Osteoblast (primary cell): ENCODE data around the gene ZNF654. TPM values are rescaled to one million over a fixed set of nuclear protein-coding genes. Genes with fewer than 3 reads are reported as not detected.

Experiments
- DNase-seq: peaks from one replicate; pipeline ENCODE4 v3.0.0; 2011; ENCODE audit warnings: low spot score, mixed read lengths; ENCODE audit not compliant: insufficient read length; ENCODE audit errors: missing footprints
- H2AFZ ChIP-seq: 2 replicates; pipeline ENCODE4 v1.6.0; 2011; ENCODE audit warnings: mild to moderate bottlenecking, low read length
- H3K27ac ChIP-seq: 2 replicates; pipeline ENCODE4 v1.5.1; 2011; ENCODE audit warnings: mild to moderate bottlenecking, low read depth, low read length, moderate library complexity
- H3K27me3 ChIP-seq: 2 replicates; pipeline ENCODE4 v1.6.0; 2012; ENCODE audit warnings: mild to moderate bottlenecking, control low read depth, inconsistent platforms, low read length, moderate library complexity; ENCODE audit not compliant: insufficient read depth
- H3K36me3 ChIP-seq: 2 replicates; pipeline ENCODE4 v1.5.1; 2011; ENCODE audit warnings: mild to moderate bottlenecking, low read length, control low read depth, moderate library complexity; ENCODE audit not compliant: insufficient read depth
- H3K4me1 ChIP-seq: 2 replicates; pipeline ENCODE4 v1.5.1; 2011; ENCODE audit warnings: mild to moderate bottlenecking, low read length, control low read depth, moderate library complexity; ENCODE audit not compliant: insufficient read depth
- H3K4me2 ChIP-seq: 2 replicates; pipeline ENCODE4 v1.6.0; 2011; ENCODE audit warnings: mild to moderate bottlenecking, low read length; ENCODE audit not compliant: insufficient read depth
- H3K4me3 ChIP-seq: fragments of 200-600 bp; sonication (generic); 3 replicates; pipeline ENCODE4 v1.5.1; 2012; ENCODE audit warnings: mild to moderate bottlenecking, low read length, inconsistent platforms; ENCODE audit not compliant: insufficient read depth
- H3K79me2 ChIP-seq: 2 replicates; pipeline ENCODE4 v1.6.0; 2012; ENCODE audit warnings: mild to moderate bottlenecking, low read length, control low read depth, inconsistent platforms; ENCODE audit not compliant: insufficient read depth
- H3K9me3 ChIP-seq: 2 replicates; pipeline ENCODE4 v1.5.1; 2011; ENCODE audit warnings: low read depth, low read length, control low read depth
- H4K20me1 ChIP-seq: 2 replicates; pipeline ENCODE4 v1.6.0; 2012; ENCODE audit warnings: mild to moderate bottlenecking, low read length, control low read depth; ENCODE audit not compliant: insufficient read depth
- CTCF ChIP-seq: IDR thresholded peaks from 2 replicates; pipeline ENCODE4 v1.5.1; 2011; ENCODE audit warnings: mild to moderate bottlenecking, low read depth, low read length, moderate library complexity; ENCODE audit errors: extremely low read depth
- total RNA-seq: library from RNA; depleted of rRNA; stranded (reverse); fragments of >200 nt; gene quantifications from 2 replicates; pipeline ENCODE4 v1.2.3, GENCODE V29; 2012

ZNF654 gene
- total RNA-seq, 1 donor, result 23.2 TPM

- Histone ChIP-seq H3K4me1 (no peaks in the 10 kb centered on the region), H3K79me2 (peaks cover 88% of the 10 kb centered on the region), H3K27ac (no peak overlapping the region), H4K20me1 (peaks cover 30% of the 10 kb centered on the region), H3K36me3 (no peaks in the 10 kb centered on the region), H3K4me3 (no peak overlapping the region), H3K27me3 (no peaks in the 10 kb centered on the region), H3K4me2 (no peak overlapping the region), H2AFZ (no peak overlapping the region), H3K9me3 (no peaks in the 10 kb centered on the region)
- no peak for DNase-seq
- no peak for TF ChIP-seq CTCF
Measured at GRCh38 chr3:88075497-88075896, 16.4 kb downstream of the ZNF654 start.

GRCh38 chr3:88076712-88077111 is 17.7 kb downstream of the ZNF654 start:
- Histone ChIP-seq H3K4me2 (no peak overlapping the region), H3K27ac (no peak overlapping the region), H4K20me1 (peaks cover 30% of the 10 kb centered on the region), H2AFZ (no peak overlapping the region), H3K4me1 (no peaks in the 10 kb centered on the region), H3K27me3 (no peaks in the 10 kb centered on the region), H3K9me3 (no peaks in the 10 kb centered on the region), H3K36me3 (no peaks in the 10 kb centered on the region), H3K79me2 (peaks cover 90% of the 10 kb centered on the region), H3K4me3 (no peak overlapping the region)
- DNase-seq, result no peak
- TF ChIP-seq CTCF, result no peak

GRCh38 chr3:88078932-88079331 is 19.9 kb downstream of the ZNF654 start:
- H3K4me3 ChIP-seq, result no peak overlapping the region
- TF ChIP-seq CTCF, result no peak

GRCh38 chr3:88082854-88083253 is 23.8 kb downstream of the ZNF654 start:
- Histone ChIP-seq H3K27me3 (no peaks in the 10 kb centered on the region), H3K4me3 (no peak overlapping the region), H3K4me1 (no peaks in the 10 kb centered on the region), H2AFZ (no peak overlapping the region), H3K27ac (no peak overlapping the region), H3K36me3 (peaks cover 10% of the 10 kb centered on the region), H3K79me2 (peaks cover 74% of the 10 kb centered on the region), H3K9me3 (no peaks in the 10 kb centered on the region), H3K4me2 (no peak overlapping the region), H4K20me1 (peaks cover 18% of the 10 kb centered on the region)
- no peak for DNase-seq
- no peak for TF ChIP-seq CTCF

More at GRCh38 chr3:88078932-88079331, 19.9 kb downstream of the ZNF654 start:
- Histone ChIP-seq H3K4me1 (no peaks in the 10 kb centered on the region), H3K4me2 (no peak overlapping the region), H3K27ac (no peak overlapping the region), H4K20me1 (peaks cover 24% of the 10 kb centered on the region), H3K27me3 (no peaks in the 10 kb centered on the region), H3K9me3 (no peaks in the 10 kb centered on the region), H2AFZ (no peak overlapping the region), H3K36me3 (no peaks in the 10 kb centered on the region), H3K79me2 (peaks cover 87% of the 10 kb centered on the region)
- DNase-seq, result no peak
